ENCODE data around the gene SMOC2.
"Not testable (repeated sequence)": the region's sequence is repeated elsewhere in the genome, so short reads cannot be mapped to it uniquely, and the experiment has no call there.

Gene SMOC2

DNA sequence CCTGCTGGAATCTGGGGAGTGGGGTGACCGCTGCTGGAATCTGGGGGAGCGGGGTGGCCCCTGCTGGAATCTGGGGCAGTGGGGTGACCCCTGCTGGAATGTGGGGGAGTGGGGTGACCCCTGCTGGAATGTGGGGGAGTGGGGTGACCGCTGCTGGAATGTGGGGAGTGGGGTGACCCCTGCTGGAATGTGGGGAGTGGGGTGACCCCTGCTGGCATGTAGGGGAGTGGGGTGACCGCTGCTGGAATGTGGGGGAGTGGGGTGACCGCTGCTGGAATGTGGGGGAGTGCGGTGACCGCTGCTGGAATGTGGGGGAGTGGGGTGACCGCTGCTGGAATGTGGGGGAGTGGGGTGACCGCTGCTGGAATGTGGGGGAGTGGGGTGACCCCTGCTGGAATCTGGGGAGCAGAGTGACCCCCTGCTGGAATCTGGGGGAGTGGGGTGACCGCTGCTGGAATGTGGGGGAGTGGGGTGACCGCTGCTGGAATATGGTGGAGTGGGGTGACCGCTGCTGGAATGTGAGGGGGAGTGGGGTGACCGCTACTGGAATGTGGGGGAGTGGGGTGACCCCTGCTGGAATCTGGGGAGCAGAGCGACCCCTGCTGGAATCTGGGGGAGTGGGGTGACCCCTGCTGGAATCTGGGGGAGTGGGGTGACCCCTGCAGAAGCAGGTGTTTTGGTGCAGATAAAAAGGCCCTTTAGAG, 97.4 kb downstream of the SMOC2 start:
- DNase-seq (ENCODE audit: low read depth in 3 of 3): not testable (repeated sequence)

DNA sequence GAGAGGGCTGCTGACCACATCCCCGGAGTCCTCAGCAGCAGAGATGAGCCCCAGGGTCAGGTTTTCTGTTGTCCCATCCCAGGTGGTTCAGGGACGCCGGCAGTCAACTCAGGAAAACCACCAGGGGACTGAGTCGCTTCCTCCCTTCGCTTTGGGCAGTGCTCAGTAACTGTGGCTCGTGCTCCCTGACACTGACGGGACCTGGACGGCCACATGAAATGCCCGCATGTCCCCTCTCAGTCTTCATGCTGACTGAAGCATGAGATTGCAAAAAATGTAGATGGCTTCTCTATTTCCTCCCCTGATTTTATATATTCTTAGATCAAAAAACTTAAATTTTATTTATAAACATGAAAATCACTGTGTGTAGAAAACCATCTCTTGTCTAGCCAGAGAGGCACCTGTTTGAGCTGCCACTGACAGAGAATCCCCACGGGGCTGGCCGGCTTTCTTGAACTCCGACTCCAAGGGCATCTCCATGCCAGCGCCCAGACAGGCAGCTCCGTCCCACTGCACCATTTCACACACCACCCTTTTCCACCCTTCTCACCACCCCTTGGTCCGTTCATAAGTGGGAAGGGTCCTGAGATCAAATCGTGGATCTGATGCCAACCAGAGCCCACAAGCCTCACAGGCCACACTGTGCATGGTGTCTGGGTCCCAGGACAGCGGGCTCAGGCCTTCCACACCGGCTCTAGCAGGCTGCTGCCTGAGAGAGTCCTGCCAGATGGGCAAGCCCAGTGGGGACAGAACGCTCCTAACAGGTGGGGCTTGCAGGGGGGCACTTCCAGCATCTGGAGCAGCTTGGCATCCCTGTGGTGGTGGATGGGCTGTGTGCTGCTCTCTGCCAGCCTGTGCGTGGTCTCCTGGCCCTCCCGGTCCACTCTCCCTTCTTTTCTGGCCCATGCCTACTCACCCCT, 98.2 kb downstream of the SMOC2 start:
- DNase-seq (ENCODE audit: low read depth in 3 of 3): no peak

DNA sequence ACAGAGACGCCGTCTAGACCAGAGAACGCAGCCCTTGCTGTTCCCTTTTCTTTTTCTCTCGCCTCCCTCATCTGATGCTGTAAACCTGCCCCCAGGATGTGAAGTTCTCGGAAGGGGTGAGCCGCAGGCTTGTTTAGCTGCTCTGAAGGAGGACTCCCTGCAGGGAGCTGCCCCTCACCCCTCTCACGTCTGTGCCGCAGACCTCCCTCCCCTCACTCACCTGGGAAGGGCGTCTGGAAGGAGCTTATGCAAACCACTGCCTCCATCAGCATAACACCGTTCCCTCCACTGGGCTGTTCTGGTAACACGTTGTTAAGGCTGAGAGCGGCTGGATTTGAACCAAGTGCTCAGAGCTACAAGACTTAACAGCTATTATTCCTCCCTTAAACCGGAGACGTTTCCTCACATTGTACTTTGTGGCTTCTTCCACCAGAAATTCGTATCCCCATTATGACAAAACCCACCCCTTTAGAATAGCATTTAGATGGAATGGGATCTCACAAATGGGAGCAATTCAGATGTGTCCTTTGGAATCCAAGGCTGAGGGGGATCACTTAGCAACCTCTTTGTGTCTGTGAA, 99.8 kb downstream of the SMOC2 start:
- DNase-seq (ENCODE audit: low read depth in 3 of 3): no peak

DNA sequence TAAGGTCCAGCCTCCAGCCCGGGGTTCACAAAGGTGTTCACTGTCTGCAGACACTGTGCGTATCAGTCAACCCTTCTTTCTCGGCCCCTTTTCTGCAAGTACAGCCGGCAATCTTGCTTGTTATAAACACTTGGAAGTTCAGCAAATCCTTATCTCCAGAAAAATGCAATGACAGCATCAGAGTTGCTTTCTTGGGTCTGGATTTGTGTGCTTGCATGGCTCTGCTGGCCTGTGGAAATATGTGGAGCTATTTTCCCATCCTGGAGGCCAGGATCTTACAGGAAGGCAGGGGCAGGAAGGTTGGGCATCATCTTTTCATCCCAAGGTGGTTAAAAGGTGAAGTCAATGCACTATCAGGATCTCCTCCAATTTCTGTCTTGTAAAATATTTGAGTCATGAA, 100.3 kb downstream of the SMOC2 start:
- no peak for DNase-seq (ENCODE audit: low read depth in 3 of 3)

DNA sequence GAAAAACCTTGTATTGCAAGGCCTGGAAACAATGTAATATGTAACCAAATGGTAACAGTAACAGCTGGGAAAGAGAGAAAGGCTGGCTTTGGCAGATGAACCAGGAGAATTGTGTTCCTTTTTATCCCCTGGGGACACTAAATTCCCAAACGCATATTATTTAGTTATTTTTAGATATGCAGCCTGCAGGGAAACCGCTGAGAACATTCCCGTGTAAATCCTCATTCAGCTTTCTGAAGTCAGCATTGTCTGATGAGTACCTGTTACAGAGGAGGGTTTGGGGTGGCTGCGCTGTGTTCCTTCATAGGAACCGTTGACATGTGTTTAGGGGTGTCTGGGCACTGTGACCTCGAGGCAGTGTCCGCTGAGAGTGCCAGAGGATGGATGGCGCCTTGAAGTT, 101.3 kb downstream of the SMOC2 start:
- DNase-seq (ENCODE audit: low read depth in 3 of 3): no peak

DNA sequence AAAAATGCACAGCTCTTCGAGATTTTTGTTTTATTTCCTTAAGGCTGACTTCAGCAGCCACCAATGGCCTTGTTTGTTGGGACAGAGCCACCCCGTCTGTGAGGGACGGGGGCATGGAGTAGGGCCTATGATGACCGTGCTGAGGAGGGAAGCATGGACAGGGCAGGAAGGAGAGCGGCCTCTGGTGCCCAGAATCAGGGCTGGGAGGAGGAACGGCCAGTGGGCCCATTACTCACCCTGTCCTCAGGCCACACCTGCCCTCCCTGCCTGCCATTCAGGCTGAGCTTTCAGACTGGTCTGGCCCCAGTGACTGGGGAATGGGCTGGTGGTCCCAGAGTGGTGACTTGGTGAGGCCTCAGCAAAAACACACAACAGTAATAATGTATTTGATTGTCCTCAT, 104.4 kb downstream of the SMOC2 start:
- no peak for DNase-seq (ENCODE audit: low read depth in 3 of 3)

DNA sequence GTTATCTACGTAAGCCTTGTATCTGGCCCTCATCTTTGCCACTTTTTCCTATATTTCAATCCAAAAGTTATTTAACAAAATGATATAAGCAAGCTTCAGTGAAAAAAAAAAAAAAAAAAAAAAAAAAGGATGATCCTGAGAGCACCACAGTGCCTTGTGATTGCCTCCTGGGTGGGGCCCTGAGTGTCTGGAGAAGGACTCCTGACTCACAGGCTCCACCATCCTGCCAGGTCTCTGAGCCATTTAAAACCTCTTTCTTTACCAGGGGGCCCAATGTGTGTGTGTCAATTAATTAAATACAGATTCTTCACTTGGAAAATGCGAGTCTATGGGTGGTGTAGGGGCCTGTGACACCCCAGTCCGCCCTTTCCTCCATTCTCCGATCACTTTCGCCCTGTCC, 105.2 kb downstream of the SMOC2 start:
- no peak for DNase-seq (ENCODE audit: low read depth in 3 of 3)

DNA sequence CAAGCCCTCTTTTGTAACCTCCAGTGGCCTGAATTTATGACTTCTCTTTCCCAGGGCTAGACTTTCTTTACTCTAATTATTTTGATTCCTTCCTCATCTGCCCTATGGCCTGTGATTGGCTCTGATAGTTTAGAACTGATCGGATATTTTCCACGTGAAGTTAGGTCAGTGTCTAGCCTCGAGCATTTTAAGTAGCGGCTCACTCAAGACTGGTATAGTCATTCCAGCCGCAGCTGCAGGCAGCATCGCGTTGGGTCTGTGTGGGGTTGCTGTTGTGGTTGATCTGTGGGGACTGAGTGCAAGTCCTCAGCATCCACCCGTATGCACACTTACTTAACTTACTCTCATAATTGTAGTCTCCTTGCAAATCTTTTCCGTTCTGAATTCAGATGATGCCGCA, 105.7 kb downstream of the SMOC2 start:
- DNase-seq (ENCODE audit: low read depth in 3 of 3): no peak

DNA sequence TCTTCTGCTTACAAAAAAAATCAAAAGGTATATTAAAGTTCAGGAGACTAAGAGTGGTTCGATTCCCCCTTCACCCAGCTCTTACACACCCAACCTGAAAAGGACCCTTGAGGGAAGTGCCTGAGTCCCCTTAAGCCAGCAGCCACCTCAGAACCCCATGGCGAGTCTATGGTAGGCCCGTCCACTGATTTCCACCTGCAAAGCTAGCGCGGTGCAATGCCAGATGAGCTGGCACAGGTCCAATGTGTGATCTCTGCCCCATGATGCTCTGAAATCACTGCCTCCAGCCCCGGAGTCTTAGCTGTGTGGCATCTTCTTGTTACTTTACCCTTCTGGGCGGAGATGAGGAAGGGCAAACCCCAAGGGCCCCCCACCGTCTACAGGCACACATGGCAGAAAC, 109.3 kb downstream of the SMOC2 start:
- DNase-seq (ENCODE audit: low read depth in 3 of 3): no peak

DNA sequence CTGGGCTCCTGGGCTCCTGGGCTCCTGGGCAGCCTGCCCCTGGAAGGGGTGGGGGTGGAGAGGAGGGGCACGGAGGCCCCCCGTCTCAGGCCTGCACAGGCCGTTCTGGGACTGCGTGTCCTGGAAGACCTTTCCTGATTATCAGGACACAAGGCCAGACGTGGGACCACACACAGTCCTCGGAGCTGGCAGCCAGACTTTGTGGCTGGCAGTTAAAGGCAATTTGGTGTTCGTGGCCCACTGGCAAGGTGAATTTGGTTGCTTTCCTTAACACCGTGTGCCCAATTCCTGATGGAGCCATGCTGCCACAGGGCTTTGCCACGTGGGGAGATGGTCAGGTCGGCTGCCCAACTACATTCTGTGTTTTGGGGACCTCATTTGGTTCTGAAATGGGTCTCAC, 113.5 kb downstream of the SMOC2 start:
- no peak for DNase-seq (ENCODE audit: low read depth in 3 of 3)

DNA sequence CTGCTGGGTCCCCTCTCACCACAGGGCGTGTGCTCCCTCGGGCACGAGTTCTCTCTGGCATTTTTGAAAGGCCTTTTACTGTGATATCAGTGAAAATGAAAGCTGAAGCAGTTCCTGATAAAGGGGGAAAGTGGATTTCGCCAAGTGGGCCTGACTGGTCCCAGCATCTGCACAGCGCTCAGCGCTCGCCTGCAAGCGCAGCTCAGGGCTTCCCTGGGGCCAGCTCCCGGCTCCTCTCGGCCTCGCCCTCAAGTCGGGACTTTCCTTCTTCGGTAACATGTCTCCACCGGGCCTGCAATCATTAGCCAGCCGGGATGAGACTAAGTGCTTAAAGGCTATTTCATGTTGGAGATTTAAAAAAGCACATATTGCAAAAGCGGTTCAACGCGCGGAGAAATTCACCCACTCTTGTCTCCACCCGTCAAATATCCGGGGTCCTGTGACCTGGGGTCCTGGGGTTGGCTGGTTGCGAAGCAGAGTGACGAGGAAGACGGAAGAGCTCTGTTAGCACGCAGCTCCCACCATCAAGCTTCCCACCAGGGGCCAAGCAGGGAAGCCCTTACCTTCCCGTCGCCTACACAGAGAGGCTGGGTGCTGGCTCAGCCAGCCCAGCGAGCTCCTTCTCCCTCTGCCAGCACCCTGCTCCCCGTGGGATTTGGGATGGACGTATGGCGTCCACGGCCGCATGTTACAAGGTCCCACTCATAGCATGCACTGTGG, 114.1 kb downstream of the SMOC2 start:
- no peak for DNase-seq (ENCODE audit: low read depth in 3 of 3)

DNA sequence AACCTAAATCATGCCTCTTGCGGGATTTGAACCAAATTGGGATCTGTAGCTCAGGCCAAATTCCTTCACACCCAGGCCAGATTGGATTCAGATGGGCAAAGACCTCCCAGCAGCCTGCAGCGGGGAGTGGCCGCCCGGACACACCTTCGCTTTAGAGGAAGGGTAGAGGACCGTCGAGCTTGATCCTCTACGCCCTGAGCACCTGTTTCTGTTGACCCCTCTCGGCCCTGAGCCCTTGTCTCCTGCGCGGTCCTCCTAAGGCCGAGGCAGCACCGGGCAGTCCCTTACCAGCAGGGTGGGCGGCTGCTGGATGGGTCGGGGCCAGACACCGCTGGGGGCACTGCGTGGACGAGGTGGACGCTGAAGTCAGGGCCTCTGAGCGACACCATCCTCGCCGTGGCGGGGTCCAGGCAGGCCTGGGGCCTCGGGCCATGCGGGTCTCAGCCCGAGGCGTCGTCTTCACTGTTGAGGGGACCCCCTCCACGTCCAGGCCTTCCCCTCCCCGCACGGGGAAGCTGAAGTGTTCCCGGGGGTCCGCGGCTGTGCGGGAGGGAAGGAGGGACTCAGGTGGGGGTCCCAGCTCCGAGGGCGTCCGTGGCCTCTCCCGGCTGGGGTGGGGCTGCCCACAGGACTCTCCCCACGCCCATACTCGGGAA, 114.8 kb downstream of the SMOC2 start:
- no peak for DNase-seq (ENCODE audit: low read depth in 3 of 3)

DNA sequence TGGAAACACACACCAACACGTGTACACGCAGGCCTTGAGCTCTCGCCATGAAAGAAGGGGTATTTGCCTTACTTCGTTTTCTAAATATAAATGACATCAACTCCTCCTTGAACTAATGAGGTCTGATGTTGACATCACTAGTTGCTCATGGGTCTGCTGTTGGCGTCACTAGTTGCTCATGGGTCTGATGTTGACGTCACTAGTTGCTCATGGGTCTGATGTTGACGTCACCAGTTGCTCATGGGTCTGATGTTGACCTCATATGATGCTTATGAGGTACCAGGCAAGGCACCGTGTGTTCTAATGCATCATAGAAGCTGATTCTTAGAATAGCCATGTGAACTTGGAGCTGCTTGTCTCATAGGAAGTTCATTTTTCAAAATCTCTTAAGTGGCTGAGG, 116.5 kb downstream of the SMOC2 start:
- DNase-seq (ENCODE audit: low read depth in 3 of 3): no peak

DNA sequence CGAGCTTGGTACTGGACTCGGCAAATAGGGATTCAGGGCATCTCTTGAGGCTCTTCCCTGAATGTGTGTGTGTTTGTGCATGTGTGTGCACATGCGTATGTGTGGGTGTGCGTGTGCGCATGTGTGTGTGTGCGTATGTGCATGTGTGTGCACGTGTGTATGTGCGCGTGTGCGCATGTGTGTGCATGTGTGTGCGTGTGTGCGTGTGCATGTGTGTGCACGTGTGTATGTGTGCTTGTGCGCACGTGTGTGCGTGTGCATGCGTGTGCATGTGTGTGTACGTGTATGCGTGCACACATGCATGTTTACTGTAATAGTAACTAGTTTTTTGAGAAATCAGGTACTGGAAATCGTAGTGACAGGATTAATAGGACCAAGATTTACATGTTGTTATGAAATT, 117.7 kb downstream of the SMOC2 start:
- no peak for DNase-seq (ENCODE audit: low read depth in 3 of 3)

DNA sequence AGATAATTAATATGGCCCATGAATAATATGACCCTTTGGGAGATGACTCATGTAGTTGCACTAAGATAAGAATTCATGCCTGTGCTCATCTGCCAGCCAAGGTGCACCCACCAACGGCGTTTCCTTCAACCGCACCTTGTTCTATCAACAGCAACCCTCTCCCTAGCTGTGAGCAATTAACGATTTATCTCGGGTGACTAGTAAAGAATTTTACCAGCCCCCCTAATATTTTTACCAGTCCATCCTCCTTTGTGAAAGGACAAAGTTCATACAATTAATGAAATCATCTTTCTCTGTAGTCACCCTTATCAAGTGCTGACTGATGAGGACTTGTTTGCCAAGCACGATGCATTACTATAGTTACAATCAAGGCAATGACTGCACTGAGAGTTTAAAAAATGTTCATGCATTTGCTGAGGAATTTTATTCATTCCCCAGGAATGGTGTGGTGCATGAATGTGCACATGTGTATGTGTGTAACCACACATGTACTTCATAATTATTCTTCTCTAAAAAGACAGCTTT, 118.7 kb downstream of the SMOC2 start:
- no peak for DNase-seq (ENCODE audit: low read depth in 3 of 3)

DNA sequence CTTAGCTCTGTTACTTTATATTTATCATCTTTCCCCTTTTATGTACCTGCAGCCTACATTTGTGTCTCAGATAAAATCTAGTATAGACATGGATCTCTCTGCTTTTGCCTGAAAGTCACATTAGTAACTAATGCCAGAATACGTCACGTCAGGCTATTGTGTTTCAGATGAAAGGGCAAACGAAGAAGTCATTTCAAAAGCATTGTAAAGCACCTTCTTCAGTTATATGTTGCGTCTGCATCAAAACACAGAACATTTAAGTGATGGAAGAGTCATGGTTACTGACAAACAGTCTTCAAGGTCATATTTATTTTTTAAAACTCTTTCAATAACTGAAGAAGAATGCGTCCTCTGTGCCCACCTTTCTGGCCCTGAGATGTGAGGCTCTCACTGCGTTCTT, 119.1 kb downstream of the SMOC2 start:
- DNase-seq (ENCODE audit: low read depth in 3 of 3): no peak

DNA sequence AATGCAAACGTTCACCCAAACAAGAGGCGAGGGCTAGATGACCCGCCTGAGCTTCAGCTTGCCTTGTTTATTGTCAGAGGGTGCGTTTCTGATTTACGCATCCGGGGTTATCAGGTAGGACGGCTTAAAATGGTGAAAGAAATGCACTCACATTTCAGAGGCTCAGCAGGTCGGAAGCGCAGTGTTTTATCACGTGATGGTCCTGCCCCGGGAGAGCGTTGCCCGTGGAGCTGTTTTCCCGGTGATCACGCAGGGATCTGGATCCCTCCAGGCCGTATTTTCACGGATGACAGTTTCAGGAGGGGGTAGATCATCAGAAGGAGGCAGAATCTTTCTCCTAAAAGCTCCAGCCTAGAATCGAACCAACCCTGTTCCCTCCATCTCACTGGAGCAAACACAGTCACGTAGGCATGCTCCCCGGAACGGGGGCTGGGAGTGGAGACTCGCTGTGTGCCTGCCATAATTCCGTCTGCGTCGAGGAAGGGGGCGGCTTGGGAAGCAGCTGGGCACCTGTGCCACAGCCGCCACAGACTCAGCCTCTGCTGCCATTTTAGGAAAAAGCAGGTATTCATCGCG, 121.7 kb downstream of the SMOC2 start:
- no peak for DNase-seq (ENCODE audit: low read depth in 3 of 3)

DNA sequence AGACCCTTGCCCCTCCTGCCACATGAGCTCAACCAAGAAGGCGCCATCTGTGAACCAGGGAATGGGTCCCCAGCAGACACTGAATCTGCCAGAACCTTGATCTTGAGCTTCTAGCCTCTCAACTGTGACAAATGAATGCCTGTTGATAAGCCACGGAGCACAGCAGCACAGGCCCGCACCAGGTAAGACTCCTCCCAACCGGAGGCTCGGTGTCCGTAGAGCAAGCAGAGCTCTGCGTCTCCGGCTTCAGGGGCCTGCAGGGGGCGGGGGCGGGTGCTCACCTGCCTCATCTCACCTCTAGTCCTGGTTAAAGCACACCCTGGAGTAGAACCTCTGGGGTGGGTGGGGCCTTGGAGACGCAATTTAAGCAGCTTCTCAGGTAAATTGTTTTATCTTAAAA, 122.7 kb downstream of the SMOC2 start:
- no peak for DNase-seq (ENCODE audit: low read depth in 3 of 3)

DNA sequence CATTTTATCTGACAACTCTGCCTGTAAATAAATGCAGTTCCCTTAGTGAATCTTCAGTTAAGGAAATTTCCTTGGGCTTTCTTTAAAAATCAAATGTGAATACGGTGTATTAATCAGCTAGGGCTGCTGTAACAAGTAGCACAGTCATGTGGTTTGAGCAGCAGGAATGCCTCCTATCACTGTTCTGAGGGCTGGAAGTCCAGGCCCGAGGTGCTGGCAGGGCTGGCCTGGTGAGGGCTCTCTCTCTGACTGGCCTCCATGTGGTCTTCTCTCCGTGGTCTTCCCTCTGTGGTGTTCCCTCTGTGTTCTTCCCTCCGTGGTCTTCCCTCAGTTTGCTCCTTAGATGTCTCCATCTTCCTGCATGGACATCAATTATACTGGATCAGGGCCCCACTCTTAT, 124.1 kb downstream of the SMOC2 start:
- no peak for DNase-seq (ENCODE audit: low read depth in 3 of 3)

DNA sequence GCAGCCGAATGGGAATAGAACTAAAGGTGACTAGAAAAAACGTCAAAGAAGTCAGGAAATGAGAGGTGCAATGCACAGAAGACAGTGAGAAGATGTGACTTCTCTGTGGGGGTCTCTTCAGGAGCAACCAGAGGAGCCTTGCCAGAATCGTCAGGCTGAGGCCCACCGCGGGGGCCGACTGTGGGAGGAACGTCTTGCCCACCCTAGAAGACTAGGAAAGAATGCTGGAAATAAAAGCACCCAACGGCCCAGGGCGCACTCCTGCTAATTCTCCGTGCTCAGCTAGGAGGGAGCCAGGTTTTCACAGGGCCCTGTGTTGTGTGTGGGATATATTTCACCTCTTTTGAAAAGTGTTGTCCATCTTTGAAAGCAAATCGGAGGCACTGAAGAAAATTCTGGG, 129.2 kb downstream of the SMOC2 start:
- no peak for DNase-seq (ENCODE audit: low read depth in 3 of 3)

DNA sequence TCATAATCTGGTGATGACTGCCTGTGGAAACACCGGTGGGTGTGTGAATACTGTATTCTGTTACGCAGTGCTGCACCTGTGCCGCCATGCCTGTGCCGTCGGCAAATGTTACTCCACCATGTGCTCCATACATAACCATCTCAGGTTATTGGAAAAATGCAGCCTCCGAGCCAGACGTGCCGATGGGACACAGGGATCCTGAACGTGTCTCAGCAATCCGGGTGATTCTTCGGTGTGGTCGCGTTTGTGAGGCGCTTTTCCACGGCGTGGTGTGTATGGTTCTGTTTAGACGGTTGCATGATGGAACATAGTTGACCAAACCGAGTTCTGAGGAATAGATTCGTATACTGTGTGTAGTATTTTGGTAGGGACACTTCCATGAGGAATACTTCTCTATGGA, 130.3 kb downstream of the SMOC2 start:
- DNase-seq (ENCODE audit: low read depth in 3 of 3): no peak

All from stimulated activated CD4-positive, alpha-beta T cell treated with anti-CD3 and anti-CD28 coated beads, TNF-alpha, amount 100 ng/mL, for 24 hours (primary cell).